ENCODE data around the gene NETO1. TPM values are rescaled to one million over a fixed set of nuclear protein-coding genes. Genes with fewer than 3 reads are reported as not detected.

Gene NETO1
- total and polyA plus RNA-seq, 2 of the 4 experiments (the other 2 are of a cell fraction) = 0.29 to 0.36 TPM

- H3K27ac ChIP-seq (ENCODE audit: insufficient read depth, low read length) = no peak overlapping the region
- no peak overlapping the region for H2AK9ac ChIP-seq (replicated peaks; ENCODE audit: low read depth, low read length, poor library complexity)
- DNase-seq (no peak), ATAC-seq (ENCODE audit: low read depth) (no peak)
- TF ChIP-seq CTCF (conservative IDR thresholded peaks at IDR 0.05; ENCODE audit: low read depth, low read length) (no peak), BHLHE40 (IDR thresholded peaks at IDR 0.05; ENCODE audit: low read depth, low read length) (no peak), MAZ (IDR thresholded peaks at IDR 0.05; ENCODE audit: borderline replicate concordance, low read depth, low read length) (no peak)
- no peaks in the 10 kb centered on the region for H3K79me1 ChIP-seq (ENCODE audit: low read depth in 1 of 2, low read length in 2 of 2)
- H3K4me2 ChIP-seq (ENCODE audit: low read depth, low read length) = no peak overlapping the region
- no peak overlapping the region for H2BK15ac ChIP-seq (ENCODE audit: low read depth, low read length)
- H3K4me1 ChIP-seq (ENCODE audit: control insufficient read depth, insufficient read depth, low read length) = no peaks in the 10 kb centered on the region
- POLR2A ChIA-PET (ENCODE audit: unreplicated experiment) = no interaction called here
- no peak overlapping the region for H3K14ac ChIP-seq (replicated peaks; ENCODE audit: low read depth, low read length)
- no peak overlapping the region for H3K9ac ChIP-seq (ENCODE audit: low read depth, low read length)
- H3K27me3 ChIP-seq (ENCODE audit: control insufficient read depth, insufficient read depth, low read length) = no peaks in the 10 kb centered on the region
- no peak overlapping the region for H3K23ac ChIP-seq (ENCODE audit: low read depth, low read length)
- H2BK120ac ChIP-seq (ENCODE audit: low read depth, low read length) = no peak overlapping the region
- in situ Hi-C loops (cut with MboI; ENCODE audit: low sequenced_read_pairs) (no loop called here), intact Hi-C loops (cut with micrococcal nuclease) (no loop called here), dilution Hi-C loops (cut with HindIII; ENCODE audit: low sequenced_read_pairs, unreplicated experiment) (no loop called here)
- BruUV-seq (replicated peaks) = no TSS peak
- H2BK20ac ChIP-seq (ENCODE audit: low read depth, low read length) = no peak overlapping the region
- H3K4ac ChIP-seq (ENCODE audit: low read depth, low read length) = no peak overlapping the region
- H3K56ac ChIP-seq (ENCODE audit: extremely low read depth, insufficient read depth, low read length) = no peak overlapping the region
- no peak overlapping the region for H4K5ac ChIP-seq (ENCODE audit: low read depth, low read length)
- H3K18ac ChIP-seq (ENCODE audit: low read depth, low read length) = no peak overlapping the region
- no peak overlapping the region for H4K91ac ChIP-seq (ENCODE audit: insufficient read depth, low read depth, low read length)
- WGBS, 2 experiments (ENCODE audit: extremely low coverage in 2 of 2, insufficient read length in 1 of 2) = 57% methylated on average over 2 of the region's 8 CpGs; no CpG with 5 or more reads in 1 of the 2 experiments
- H3K36me3 ChIP-seq (ENCODE audit: control insufficient read depth, insufficient read depth, low read length) = no peaks in the 10 kb centered on the region
- no peak overlapping the region for H2AFZ ChIP-seq (replicated peaks; ENCODE audit: low read length, poor library complexity)
- no peak overlapping the region for H4K8ac ChIP-seq (ENCODE audit: low read depth in 2 of 2, low read length in 2 of 2)
- no peaks in the 10 kb centered on the region for H3K9me1 ChIP-seq (ENCODE audit: insufficient read depth, low read length)
- CTCF ChIA-PET = interaction anchor here (0.7 kb wide), 1 partner anchor 20 kb away, joined by 4 read pairs; no protein-coding TSS in a partner anchor
- no peak overlapping the region for H2AK5ac ChIP-seq (ENCODE audit: low read depth, low read length)
- H3K9me3 ChIP-seq (ENCODE audit: control insufficient read depth, insufficient read depth, low read length) = peaks cover 19% of the 10 kb centered on the region; the same call in 1 of the 2 replicates
- H4K20me1 ChIP-seq (ENCODE audit: insufficient read depth, low read length) = no peaks in the 10 kb centered on the region
- no peak overlapping the region for H3K4me3 ChIP-seq (ENCODE audit: insufficient read depth, low read depth, low read length)
- no peak overlapping the region for H2BK5ac ChIP-seq (ENCODE audit: low read depth, low read length, poor library complexity, severe bottlenecking)
Observed at GRCh38 chr18:72823345-72823744, 44.4 kb downstream of the NETO1 start.
